HG03175 (cell line): ENCODE results near the gene WDFY2.

Experiments
- ATAC-seq: cut with Tn5 transposase; IDR thresholded peaks from one replicate; pipeline ENCODE4 v1.9.1; 2021; ENCODE audit warnings: mild to moderate bottlenecking, moderate library complexity; ENCODE audit not compliant: unreplicated experiment

WDFY2 gene

GRCh38 chr13:51729866-51730553, 145.7 kb downstream of the WDFY2 start:
- no peak for ATAC-seq

GRCh38 chr13:51730927-51731326, 146.7 kb downstream of the WDFY2 start:
- ATAC-seq = no peak

GRCh38 chr13:51731759-51732158, 147.5 kb downstream of the WDFY2 start:
- no peak for ATAC-seq

GRCh38 chr13:51733374-51734298, 149.4 kb downstream of the WDFY2 start:
- ATAC-seq = no peak

GRCh38 chr13:51734786-51735185, 150.5 kb downstream of the WDFY2 start:
- ATAC-seq = no peak

GRCh38 chr13:51737609-51738008, 153.3 kb downstream of the WDFY2 start:
- no peak for ATAC-seq

- ATAC-seq = no peak
Observed at GRCh38 chr13:51738226-51738905, 154.1 kb downstream of the WDFY2 start.

- ATAC-seq = no peak
Observed at GRCh38 chr13:51739027-51739764, 154.9 kb downstream of the WDFY2 start.

GRCh38 chr13:51740698-51741097, 156.4 kb downstream of the WDFY2 start:
- no peak for ATAC-seq

- ATAC-seq = no peak
Observed at GRCh38 chr13:51742031-51742430, 157.8 kb downstream of the WDFY2 start.

GRCh38 chr13:51742611-51743010, 158.3 kb downstream of the WDFY2 start:
- ATAC-seq = no peak

- ATAC-seq = no peak
Observed at GRCh38 chr13:51745243-51745642, 161.0 kb downstream of the WDFY2 start.

GRCh38 chr13:51746802-51747201, 162.5 kb downstream of the WDFY2 start:
- ATAC-seq = no peak

- no peak for ATAC-seq
Observed at GRCh38 chr13:51747438-51748434, 163.5 kb downstream of the WDFY2 start.

GRCh38 chr13:51756651-51757050, 172.4 kb downstream of the WDFY2 start:
- no peak for ATAC-seq

- no peak for ATAC-seq
Observed at GRCh38 chr13:51758691-51759090, 174.4 kb downstream of the WDFY2 start.

- no peak for ATAC-seq
Observed at GRCh38 chr13:51759240-51759639, 175.0 kb downstream of the WDFY2 start.

- no peak for ATAC-seq
Observed at GRCh38 chr13:51760592-51760991, 176.3 kb downstream of the WDFY2 start.

- no peak for ATAC-seq
Observed at GRCh38 chr13:51761643-51762350, 177.5 kb downstream of the WDFY2 start.
